Ammon's horn (tissue), 1 donor: Measurements from ENCODE around the gene PARD3.

ENCODE experiments used
- DNase-seq: peaks from one replicate; pipeline ENCODE4 v3.0.0-alpha.2; 2016; ENCODE audit warnings: low spot score

The PARD3 gene

DNA sequence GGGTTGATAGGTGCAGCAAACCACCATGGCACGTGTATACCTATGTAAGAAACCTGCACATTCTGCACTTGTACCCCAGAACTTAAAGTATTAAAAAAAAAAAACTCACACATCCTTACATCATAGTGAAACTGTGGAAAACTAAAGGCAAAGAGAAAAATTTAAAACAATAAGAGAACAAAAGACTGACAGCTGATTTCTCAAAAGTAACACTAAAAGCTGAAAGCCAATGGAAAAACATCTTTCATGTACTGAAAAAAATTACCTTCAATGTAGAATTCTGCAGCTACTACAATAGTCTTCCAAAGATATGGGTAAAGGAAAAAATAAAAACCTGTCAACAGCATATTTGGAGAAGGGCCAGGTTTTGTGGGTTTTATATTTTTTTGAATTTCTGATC, 751.5 kb downstream of the PARD3 start:
- no peak for DNase-seq

DNA sequence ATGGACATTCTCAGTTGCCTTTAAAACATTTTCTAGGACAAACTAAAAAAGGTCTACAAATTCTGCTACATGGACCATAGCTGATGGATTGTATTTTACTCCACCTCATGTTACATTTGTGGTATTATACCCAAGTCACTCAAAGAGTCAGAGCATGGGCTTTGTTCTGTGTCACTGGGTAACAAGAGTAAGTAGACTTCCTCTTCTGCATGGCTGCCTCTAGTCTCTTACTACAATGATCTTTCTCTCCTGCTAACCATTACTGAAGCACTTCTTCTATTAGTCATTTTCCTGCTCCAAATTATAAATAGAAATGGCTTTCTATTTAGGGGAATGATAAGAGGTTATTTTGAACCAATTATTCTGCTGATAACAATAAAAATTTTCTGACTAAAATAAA, 753.3 kb downstream of the PARD3 start:
- DNase-seq, result no peak
